GM19193 (cell line): ENCODE results near the gene CH25H.

ENCODE experiments used
- POLR2A ChIP-seq: IDR thresholded peaks from 4 replicates; pipeline ENCODE4 v1.6.1; 2011; ENCODE audit not compliant: insufficient read depth, insufficient read length; ENCODE audit errors: extremely low read depth

The CH25H gene, protein sequence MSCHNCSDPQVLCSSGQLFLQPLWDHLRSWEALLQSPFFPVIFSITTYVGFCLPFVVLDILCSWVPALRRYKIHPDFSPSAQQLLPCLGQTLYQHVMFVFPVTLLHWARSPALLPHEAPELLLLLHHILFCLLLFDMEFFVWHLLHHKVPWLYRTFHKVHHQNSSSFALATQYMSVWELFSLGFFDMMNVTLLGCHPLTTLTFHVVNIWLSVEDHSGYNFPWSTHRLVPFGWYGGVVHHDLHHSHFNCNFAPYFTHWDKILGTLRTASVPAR

DNA sequence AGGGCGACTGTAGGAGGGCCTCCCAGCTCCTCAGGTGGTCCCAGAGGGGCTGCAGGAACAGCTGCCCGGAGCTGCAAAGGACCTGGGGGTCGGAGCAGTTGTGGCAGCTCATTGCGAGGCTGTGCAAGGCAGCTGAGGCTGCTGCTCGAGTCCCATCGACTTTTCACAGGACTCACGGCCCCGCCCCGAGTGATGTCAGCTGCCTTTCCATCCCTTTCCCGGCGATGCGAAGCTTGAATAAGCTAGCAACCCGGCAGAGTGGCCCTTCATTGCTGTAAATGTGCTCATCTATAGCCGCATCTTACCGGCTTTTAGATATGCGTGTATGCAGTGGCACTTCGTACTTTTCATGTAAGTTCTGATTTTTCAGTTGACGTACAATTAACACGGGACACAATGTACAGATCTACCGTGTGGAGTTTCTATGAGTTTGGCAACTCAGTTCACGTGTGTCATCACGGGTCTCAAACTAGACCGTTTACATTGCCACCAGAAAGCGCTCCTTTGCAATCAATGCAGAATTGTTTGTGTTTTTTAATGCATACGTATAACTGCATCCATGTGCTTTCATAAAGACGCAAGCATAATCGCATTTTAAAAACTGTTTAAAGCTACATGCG is at the start of gene CH25H:
Gene CH25H, minus strand, starts transcription at position 137 of the 620 bp plus-strand sequence. Its CDS starts 25 bp downstream, at position 112.
- TF ChIP-seq POLR2A: no peak

DNA sequence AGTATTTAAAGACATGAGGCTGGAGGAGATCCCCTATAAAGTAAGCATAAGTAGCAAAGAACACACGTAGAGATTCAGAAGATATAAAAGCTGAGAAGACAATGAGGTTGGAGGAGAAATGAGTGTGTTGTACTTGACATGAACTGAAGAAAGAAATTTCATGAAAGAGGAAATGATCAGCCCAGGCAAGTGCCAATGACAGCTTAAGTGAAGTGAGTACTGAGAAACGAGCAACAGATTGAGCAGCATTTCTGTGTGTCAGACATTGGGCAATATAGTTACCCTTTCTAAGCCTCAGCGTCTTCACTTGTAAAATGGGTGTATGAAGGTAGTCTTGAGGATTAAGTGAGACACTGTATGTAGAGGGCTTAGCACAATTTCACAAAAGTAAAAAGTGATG is 49.2 kb upstream of the CH25H start:
- TF ChIP-seq POLR2A: no peak

DNA sequence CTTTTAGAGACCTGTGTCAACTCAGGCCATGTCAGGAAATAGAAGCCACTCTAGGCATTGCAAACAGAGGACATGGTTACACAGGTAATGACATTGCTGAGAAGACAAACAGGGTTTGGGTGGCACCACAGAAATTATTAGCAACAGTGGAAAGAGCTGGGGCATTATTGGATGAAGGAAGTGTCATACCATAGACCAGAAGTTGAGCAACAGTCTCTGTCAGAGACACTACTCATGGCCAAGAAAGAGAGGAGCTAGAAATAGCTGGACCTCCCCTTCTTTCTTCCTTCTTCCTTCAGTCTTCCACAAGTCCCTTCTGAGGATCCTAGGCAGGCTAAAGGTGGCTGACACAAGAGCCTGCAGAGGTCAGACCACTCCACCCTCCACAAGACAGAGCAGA is 48.7 kb upstream of the CH25H start:
- no peak for TF ChIP-seq POLR2A

DNA sequence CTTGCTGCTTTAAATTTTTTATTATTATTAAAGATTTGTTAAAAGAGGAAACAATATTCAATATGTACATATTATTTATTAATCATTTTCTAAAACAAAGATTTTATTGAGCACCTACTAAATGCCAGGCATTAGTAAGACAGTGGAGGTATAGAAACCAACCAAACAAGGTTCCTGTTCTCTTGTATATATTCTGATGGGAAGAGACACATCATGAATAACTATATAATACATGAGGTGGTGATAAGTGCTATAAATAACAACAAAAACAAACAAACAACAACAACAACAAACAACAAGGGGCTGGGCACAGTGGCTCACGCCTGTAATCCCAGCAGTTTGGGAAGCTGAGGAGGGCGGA is 45.1 kb upstream of the CH25H start:
- no peak for TF ChIP-seq POLR2A

DNA sequence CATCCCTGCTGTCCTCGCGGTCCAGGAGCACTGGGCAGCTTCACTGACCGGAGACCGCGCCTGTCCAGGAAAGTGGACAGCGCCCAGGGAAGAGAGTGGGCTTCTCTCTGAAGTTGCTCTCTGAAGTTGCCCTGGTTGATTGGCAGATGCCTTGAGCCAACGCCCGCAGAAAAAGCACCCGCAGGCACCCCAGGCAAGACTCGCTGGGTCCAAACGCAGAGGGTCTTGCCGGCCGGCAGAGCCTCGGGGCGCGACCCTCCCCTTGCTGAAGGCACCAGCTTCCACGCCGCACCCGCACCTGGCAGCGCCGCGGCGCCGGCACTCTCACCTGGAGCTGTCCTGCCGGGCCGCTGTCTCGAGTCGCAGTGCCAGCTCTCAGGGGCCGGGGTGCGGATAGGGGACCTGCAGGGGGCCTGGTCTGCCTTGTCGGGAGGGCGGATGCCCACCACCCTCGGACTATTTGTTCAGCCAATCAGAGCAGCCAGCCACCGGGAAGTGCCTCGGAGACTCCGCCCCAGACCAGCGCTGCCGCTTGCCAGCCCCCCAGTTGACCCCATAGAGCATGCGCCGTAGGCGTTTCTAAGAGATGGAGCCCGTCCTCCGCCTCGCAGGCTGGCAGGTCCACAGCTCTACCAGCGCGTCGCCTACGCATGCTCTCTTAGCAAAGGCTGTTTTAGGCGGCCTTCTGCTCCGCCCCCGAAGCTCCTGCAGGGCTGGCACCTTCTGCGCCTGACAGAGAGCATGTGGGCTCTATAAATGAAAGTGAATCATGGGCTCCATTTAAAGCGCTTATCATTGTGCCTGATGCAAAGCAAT is 44.5 kb upstream of the CH25H start, which contains the start of gene LIPA:
Gene LIPA, minus strand, starts transcription at position 367 of the 816 bp plus-strand sequence. CDS start 4,127 bp downstream, outside the sequence.
- peak; percentile 89 for TF ChIP-seq POLR2A

DNA sequence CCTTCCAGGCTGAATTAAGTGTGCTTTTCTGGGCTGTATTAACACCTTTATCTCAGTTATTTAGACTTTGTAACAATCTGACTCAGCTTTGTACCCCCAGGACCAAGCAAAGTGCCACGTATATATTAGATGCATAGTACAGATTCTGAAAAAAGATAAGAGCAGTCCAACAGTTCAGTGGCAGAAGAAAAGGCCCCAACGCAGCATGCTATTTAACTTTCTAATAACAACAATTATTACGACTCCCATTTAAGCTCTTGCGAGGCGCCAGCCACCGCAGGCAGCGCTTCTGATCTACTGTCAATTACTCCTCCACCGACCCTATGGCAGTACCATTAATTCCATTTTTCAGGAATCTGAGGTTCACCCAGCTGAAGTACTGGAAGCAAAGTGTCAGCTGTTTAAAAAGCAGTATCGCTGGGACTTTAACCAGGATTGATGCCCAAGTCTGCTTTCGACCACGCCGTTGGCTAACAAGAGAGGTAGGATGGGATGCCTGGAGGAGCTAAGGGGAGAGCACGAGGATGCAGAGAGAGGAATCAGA is 43.8 kb upstream of the CH25H start:
- TF ChIP-seq POLR2A: no peak

DNA sequence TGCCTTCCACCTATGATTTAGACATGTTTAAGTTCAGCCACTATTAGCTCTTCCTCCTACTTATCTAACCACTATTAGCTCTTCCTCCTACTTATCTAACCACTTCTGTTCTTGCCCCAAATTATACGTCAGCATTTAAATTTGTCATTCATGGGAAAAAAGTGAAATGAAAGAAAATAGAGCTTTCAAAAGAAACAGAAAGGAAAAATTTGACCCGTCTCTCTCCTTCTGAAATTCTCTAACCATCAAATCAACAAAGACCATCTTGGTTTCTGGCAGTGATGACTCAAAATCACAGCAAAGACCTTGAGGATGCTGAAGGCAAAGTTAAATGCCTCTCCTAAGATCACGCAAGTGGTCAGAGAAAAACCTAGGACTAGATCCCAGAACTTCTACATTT is 41.9 kb upstream of the CH25H start:
- no peak for TF ChIP-seq POLR2A

DNA sequence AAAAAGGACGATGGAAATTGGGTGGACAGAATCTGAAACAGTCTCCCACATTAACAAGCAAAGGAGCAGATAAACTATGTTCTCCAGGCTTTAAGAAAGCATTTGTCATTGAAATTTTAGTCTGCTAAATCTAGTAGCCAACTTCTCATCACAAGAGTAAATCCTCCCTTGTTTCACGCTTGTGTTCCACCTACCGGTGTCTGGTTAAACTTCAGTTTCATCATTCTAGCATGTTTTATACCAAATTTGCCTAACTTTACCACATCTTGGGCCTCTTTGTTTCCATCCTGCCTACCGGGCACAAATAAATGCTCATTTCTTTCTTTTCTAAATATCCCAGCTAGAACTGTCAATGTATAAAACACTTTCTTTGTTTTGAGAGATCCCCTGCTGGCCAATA is 38.7 kb upstream of the CH25H start:
- TF ChIP-seq POLR2A: no peak

DNA sequence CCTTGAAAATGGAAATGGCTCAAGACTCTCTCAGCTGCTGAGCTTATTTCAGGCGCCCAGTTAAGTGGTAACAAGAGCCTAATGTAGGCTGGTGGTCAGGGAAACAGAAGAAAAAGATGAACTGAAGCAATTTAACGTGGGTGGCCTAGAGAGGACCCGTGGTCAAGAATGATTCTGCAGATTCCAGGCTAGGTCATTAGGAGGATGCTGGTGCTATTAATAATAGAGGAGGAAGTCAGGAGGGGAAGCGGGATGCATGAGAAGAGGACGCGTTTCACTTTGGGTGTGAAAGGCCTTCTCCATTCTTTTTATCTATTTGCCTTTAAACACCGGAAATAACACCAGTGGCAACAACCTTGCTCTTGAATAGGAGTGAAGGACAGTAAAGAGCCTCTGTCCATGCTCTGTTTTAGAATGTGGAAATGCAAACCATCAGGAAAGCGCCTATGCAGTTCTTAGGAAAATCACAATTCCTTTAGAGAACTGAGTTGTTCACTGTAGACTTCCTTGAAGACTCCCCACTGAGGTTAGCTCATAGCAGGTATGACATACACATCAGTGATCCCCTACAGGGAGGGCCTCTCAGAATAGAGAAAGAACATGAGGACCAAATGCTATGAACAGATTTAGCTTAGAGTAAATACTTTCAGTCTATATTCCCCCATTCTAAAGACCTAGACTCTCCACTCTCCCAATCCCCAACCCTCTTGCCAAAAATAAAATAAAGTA is 35.9 kb upstream of the CH25H start:
- TF ChIP-seq POLR2A: no peak

DNA sequence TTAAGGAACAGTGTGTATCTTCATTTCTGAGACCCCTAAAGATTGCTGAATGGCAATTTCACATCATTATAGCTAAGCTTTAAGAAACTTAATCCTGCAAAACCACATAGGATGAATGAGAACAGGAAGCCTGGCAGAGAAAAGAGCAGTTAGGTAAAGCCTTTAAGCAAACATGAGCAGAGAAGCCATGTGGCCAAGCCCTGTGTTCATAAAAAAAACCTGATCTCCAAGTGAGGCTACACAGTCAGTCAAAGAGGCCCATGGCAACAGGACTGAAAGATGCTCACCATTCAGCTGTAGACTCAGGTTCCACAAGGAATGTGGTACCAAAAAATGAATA is 35.2 kb upstream of the CH25H start:
- TF ChIP-seq POLR2A: no peak

DNA sequence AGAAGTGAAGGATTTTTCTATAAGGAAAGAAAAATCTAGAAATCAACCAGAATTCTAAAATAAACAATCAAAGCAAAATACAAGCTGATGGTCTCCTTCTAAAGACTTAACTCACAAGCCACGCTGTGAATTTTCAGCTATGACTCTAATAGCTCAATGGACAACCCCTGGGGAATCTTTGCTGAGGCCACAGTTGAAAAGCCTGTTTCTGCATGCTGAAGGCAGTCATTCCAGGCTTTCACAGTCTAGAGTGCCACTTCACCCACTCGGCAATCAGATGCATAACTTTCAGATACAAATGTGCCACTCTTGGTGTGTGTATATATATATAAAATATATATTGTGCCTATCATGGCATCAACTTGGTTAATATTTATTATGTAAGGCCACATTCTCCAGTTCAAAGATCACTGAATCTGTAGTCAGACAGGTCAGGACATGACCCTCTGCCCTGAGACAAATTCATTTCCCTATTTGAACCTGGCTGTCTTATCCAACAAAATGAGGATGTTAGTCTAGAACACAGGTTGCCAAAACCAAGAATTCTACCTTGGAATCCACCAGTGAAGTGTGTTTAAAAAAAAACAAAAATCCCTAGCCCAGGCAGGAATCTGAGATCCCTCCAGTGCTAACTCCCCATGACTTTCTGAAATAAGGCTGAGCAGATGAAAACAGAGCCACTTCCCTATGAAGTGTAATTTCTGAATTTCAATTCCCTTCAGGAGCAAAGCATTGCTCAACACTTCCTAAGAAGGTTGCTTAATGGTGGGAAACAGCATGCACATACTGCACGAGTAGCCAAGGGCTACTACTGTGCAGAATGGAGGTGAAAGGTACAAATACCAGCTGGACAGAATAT is 34.6 kb upstream of the CH25H start:
- no peak for TF ChIP-seq POLR2A

DNA sequence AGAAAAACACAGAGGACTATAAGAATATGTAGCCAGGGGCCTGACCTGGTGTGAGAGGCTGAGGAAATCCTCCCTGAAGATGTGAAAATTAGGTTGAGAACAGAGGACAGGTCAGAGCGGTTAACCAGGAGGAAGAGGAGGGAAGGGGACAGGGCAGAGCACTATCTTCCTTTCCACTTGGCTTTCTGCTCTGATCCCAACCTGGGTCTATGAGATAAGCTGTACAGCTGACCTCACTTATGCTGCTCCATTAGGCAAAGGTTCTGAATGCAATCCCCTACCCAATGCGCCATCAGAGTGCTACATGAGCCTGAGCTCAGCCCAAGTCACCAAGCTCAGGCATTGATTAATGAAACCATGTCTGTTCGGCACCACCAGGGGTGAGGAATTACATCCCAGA is 33.9 kb upstream of the CH25H start:
- no peak for TF ChIP-seq POLR2A

DNA sequence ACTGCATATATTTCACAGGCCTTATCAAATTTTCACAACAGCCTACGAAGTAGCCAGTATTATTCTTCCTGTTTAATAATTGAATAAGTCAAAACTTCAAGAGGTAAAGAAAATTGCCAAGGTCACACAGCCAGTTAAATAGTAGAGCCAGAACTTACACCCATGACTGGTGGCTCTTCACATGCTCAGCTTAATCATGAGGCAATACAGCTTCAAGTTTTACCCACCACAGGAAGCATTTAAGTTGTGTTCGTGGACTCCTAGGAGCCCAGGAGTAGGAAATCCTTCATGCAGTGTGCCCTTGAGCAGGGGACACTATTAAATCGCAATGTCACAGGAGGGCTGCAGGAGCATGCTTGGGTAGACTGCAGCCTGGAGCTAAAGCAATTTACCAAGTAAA is 33.4 kb upstream of the CH25H start:
- TF ChIP-seq POLR2A: no peak
